Bronchial epithelial cell (primary cell): Measurements from ENCODE around the gene ADIPOR2. TPM values are rescaled to one million over a fixed set of nuclear protein-coding genes. Genes with fewer than 3 reads are reported as not detected.
A peak's percentile ranks its signal among the peaks of the same experiment; 100 is the strongest.
"Not testable (repeated sequence)": the region's sequence is repeated elsewhere in the genome, so short reads cannot be mapped to it uniquely, and the experiment has no call there.

Experiments used
- DNase-seq: peaks from one replicate; pipeline ENCODE4 v3.0.0-alpha.2; 2010; ENCODE audit warnings: low read depth
- FAIRE-seq: peaks from 2 replicates; lab custom pipeline; 2011; peaks lifted over from hg19 to GRCh38; lab: Jason Lieb, UNC
- H3K27me3 ChIP-seq: 2 replicates; pipeline ENCODE4 v1.5.1; 2011; ENCODE audit warnings: low read length; ENCODE audit not compliant: control insufficient read depth, insufficient read depth
- H3K36me3 ChIP-seq: 2 replicates; pipeline ENCODE4 v1.5.1; 2011; ENCODE audit warnings: low read length; ENCODE audit not compliant: control insufficient read depth, insufficient read depth
- H3K4me3 ChIP-seq: 2 replicates; pipeline ENCODE4 v1.5.1; 2011; ENCODE audit warnings: mild to moderate bottlenecking, low read depth, low read length, control low read depth
- CTCF ChIP-seq: IDR thresholded peaks from 2 replicates; pipeline ENCODE4 v1.5.1; 2011; ENCODE audit warnings: mild to moderate bottlenecking, moderate library complexity, low read length, control low read depth, inconsistent platforms; ENCODE audit not compliant: insufficient read depth, severe bottlenecking
- total RNA-seq: library from RNA; depleted of rRNA; stranded (reverse); fragments of >200 nt; gene quantifications from 2 replicates; pipeline ENCODE4 v1.2.1, GENCODE V29; 2014

Gene ADIPOR2
- total RNA-seq, 1 donor from 2014 or later, result 41.6 TPM

- H3K36me3 ChIP-seq, result no peaks in the 10 kb centered on the region
- no peaks in the 10 kb centered on the region for H3K27me3 ChIP-seq
- H3K4me3 ChIP-seq, result no peak overlapping the region
- DNase-seq (no peak), FAIRE-seq (no peak)
- TF ChIP-seq CTCF, result no peak
Measured at GRCh38 chr12:1703771-1704722, 13.2 kb downstream of the ADIPOR2 start.

DNA sequence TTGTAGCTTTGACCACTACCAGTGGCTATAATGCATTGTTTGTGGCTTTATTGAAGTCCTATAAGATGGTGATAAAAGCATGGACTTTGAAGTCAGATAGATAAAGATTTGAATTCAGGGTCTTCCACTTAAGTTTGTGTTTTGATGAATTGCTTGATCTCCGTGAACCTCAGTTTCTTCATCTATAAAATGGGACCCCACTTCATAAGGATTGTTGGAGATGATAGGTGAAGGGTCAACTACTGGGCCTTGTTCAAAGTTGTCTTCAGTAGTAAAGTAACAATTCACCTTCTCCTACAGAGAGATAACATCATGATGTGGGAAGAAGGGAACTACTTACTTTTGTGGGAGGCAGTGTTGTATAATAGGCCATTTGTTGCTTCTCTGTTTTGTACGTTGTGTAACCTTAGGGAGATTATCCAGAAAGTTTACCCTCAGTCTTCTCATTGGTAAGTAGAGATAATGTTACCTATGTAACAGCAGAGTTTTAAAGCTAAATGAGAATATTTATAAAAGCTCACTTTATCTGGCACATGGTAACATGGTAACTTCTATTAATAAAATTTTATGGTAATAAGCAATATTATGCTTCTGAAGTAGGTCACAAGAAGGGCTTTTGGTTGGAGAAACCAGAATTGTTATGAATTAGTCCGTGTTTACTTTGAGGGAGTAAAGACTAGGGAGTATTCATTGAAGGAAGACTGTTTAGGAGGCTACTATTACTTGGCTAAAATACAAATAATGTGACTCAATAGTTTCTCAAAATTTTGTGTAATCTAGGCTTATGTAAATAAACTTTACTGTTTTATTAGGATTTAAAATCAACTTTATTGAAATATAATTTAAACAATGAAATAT, 15.1 kb downstream of the ADIPOR2 start:
- TF ChIP-seq CTCF, result no peak
- Histone ChIP-seq H3K4me3 (no peak overlapping the region), H3K36me3 (no peaks in the 10 kb centered on the region), H3K27me3 (no peaks in the 10 kb centered on the region)
- FAIRE-seq (no peak), DNase-seq (peak; percentile 48)

DNA sequence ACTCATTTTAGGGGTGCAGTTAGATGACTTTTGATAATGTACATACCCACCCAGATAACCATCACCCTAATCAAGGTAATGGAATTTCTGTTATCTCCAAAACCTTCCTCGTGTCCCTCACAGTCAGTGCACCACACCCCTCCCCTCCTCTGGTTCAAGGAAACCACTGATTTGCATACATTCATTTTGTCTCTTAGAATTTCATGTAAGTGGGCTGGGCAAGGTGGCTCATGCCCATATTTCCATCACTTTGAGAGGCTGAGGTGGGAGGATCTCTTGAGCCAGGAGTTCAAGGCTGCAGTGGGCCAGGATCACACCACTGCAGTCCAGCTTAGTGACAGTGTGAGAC, 15.7 kb downstream of the ADIPOR2 start:
- Histone ChIP-seq H3K4me3 (no peak overlapping the region), H3K27me3 (no peaks in the 10 kb centered on the region), H3K36me3 (no peaks in the 10 kb centered on the region)
- FAIRE-seq (no peak), DNase-seq (no peak)
- no peak for TF ChIP-seq CTCF

GRCh38 chr12:1707051-1707450, 16.2 kb downstream of the ADIPOR2 start:
- no peak for FAIRE-seq
- H3K4me3 ChIP-seq, result no peak overlapping the region
- H3K27me3 ChIP-seq, result no peaks in the 10 kb centered on the region
- no peak for DNase-seq
- H3K36me3 ChIP-seq, result no peaks in the 10 kb centered on the region
- no peak for TF ChIP-seq CTCF

GRCh38 chr12:1709968-1710367, 19.1 kb downstream of the ADIPOR2 start:
- not testable (repeated sequence) for H3K27me3 ChIP-seq, FAIRE-seq, H3K4me3 ChIP-seq, H3K36me3 ChIP-seq, DNase-seq

DNA sequence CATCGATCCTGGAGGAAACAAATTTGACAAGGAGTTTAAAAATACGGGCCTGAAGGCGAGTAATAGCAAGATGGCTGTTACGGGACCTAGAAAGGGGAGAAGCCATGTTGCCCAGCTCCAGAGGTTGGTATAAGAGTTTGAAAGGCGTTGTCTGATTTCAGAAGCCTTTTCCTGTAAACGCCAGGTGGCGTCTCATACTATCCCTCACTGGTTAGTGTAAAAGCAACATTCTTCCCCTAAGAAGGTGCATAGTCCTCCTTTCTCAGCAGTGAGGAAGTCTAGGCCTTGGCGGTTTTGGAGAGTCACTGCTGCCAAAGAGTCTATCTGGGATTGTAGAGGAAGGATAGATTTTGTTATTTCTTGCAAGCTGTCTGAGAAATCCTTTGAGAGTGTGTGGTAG, 20.0 kb downstream of the ADIPOR2 start:
- not testable (repeated sequence) for DNase-seq, FAIRE-seq, H3K36me3 ChIP-seq, H3K27me3 ChIP-seq, H3K4me3 ChIP-seq

GRCh38 chr12:1711536-1712211, 20.8 kb downstream of the ADIPOR2 start:
- not testable (repeated sequence) for DNase-seq, H3K36me3 ChIP-seq, H3K4me3 ChIP-seq, H3K27me3 ChIP-seq, FAIRE-seq

DNA sequence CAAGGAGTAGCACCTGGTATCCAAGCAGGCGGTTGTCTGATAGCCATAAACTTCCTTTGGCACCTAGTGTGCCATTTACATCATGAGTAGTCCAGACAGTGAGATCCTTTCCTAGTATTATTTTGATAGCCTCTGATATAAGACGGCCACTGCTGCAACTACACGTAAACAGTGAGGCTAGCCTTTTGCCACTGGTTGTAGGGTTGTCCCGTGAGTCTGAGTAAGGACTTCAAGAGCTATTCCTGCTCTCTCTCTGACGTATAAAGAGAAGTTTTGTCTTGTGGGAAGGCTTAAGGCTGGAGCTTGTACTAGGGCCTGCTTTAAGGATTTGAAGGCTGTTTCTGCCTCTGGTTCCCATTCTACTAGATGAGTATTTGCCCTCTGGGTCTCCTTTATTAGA, 21.4 kb downstream of the ADIPOR2 start:
- FAIRE-seq, H3K27me3 ChIP-seq, H3K36me3 ChIP-seq, DNase-seq, H3K4me3 ChIP-seq: not testable (repeated sequence)

DNA sequence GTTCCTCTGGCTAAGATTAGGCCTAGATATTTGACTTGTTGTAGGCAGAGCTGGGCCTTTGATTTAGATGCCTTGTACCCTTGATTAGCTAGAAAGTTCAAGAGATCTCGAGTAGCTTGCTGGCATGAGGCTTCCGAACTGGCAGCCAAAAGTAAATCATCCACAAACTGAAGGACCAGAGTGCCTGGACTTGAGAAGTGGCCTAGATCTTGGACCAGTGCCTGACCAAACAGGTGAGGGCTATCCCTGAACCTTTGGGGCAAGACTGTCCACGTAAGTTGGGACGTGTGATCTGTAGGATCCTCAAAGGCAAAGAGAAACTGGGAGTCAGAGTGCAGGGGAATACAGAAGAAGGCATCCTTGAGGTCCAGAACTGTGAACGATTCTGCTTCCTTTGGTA, 22.0 kb downstream of the ADIPOR2 start:
- not testable (repeated sequence) for FAIRE-seq, H3K27me3 ChIP-seq, H3K36me3 ChIP-seq, DNase-seq, H3K4me3 ChIP-seq
